ENCODE data around the gene MEGF10.

- no peak for TF ChIP-seq ZNF565 (CRISPR knock-in tag; conservative IDR thresholded peaks at IDR 0.05; ENCODE audit: low read depth)
- TF ChIP-seq, protein P1, sequence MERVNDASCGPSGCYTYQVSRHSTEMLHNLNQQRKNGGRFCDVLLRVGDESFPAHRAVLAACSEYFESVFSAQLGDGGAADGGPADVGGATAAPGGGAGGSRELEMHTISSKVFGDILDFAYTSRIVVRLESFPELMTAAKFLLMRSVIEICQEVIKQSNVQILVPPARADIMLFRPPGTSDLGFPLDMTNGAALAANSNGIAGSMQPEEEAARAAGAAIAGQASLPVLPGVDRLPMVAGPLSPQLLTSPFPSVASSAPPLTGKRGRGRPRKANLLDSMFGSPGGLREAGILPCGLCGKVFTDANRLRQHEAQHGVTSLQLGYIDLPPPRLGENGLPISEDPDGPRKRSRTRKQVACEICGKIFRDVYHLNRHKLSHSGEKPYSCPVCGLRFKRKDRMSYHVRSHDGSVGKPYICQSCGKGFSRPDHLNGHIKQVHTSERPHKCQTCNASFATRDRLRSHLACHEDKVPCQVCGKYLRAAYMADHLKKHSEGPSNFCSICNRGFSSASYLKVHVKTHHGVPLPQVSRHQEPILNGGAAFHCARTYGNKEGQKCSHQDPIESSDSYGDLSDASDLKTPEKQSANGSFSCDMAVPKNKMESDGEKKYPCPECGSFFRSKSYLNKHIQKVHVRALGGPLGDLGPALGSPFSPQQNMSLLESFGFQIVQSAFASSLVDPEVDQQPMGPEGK (CRISPR knock-in tag; IDR thresholded peaks at IDR 0.05; ENCODE audit: borderline replicate concordance): no peak
- no peak for TF ChIP-seq TCF4 (CRISPR knock-in tag; IDR thresholded peaks at IDR 0.05; ENCODE audit: borderline replicate concordance)
- TF ChIP-seq, protein P2, sequence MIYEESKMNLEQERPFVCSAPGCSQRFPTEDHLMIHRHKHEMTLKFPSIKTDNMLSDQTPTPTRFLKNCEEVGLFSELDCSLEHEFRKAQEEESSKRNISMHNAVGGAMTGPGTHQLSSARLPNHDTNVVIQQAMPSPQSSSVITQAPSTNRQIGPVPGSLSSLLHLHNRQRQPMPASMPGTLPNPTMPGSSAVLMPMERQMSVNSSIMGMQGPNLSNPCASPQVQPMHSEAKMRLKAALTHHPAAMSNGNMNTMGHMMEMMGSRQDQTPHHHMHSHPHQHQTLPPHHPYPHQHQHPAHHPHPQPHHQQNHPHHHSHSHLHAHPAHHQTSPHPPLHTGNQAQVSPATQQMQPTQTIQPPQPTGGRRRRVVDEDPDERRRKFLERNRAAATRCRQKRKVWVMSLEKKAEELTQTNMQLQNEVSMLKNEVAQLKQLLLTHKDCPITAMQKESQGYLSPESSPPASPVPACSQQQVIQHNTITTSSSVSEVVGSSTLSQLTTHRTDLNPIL (CRISPR knock-in tag; IDR thresholded peaks at IDR 0.05; ENCODE audit: low read depth): no peak
- no peak for TF ChIP-seq PPARA (CRISPR knock-in tag; IDR thresholded peaks at IDR 0.05; ENCODE audit: borderline replicate concordance)
- TF ChIP-seq ZFP30 (CRISPR knock-in tag; IDR thresholded peaks at IDR 0.05): no peak
- no peak for TF ChIP-seq ISL1 (CRISPR knock-in tag; IDR thresholded peaks at IDR 0.05)
These were observed 127.8 kb downstream of the MEGF10 start for GRCh38 chr5:127418367-127418766.

Data from SK-N-SH treated with all-trans-retinoic acid at 6 μM for 48 hours (cell line).